ENCODE measurements around the gene HOTAIR. TPM values are rescaled to one million over a fixed set of nuclear protein-coding genes. Genes with fewer than 3 reads are reported as not detected.

Gene HOTAIR
- total RNA-seq, 1 experiment from 2014 or later = not detected

DNA sequence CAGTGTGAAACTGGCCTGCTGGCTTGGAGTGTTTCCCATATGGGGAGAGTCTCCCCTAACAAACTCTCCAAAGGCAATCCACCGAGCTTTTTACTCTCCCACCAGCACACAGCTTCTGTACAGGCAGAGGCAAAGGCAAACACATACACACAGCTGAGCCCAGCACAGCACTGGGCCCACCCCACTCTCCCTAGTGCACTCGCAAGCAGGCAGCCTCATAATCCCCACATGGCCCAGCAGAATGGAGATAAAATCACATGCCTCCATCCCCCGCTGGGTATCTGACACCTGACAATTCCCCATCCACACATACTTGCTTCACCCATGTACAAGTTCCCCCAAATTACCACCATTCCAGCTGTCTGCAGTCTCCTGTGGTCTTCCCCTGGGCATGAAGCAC, 16.6 kb downstream of the HOTAIR start (continued):
- TF ChIP-seq, protein P1, sequence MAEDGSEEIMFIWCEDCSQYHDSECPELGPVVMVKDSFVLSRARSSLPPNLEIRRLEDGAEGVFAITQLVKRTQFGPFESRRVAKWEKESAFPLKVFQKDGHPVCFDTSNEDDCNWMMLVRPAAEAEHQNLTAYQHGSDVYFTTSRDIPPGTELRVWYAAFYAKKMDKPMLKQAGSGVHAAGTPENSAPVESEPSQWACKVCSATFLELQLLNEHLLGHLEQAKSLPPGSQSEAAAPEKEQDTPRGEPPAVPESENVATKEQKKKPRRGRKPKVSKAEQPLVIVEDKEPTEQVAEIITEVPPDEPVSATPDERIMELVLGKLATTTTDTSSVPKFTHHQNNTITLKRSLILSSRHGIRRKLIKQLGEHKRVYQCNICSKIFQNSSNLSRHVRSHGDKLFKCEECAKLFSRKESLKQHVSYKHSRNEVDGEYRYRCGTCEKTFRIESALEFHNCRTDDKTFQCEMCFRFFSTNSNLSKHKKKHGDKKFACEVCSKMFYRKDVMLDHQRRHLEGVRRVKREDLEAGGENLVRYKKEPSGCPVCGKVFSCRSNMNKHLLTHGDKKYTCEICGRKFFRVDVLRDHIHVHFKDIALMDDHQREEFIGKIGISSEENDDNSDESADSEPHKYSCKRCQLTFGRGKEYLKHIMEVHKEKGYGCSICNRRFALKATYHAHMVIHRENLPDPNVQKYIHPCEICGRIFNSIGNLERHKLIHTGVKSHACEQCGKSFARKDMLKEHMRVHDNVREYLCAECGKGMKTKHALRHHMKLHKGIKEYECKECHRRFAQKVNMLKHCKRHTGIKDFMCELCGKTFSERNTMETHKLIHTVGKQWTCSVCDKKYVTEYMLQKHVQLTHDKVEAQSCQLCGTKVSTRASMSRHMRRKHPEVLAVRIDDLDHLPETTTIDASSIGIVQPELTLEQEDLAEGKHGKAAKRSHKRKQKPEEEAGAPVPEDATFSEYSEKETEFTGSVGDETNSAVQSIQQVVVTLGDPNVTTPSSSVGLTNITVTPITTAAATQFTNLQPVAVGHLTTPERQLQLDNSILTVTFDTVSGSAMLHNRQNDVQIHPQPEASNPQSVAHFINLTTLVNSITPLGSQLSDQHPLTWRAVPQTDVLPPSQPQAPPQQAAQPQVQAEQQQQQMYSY (CRISPR knock-in tag; IDR thresholded peaks at IDR 0.05) = no peak
- no peak for TF ChIP-seq CBFB (CRISPR knock-in tag; IDR thresholded peaks at IDR 0.05; ENCODE audit: low read depth)
- TF ChIP-seq, protein P2, sequence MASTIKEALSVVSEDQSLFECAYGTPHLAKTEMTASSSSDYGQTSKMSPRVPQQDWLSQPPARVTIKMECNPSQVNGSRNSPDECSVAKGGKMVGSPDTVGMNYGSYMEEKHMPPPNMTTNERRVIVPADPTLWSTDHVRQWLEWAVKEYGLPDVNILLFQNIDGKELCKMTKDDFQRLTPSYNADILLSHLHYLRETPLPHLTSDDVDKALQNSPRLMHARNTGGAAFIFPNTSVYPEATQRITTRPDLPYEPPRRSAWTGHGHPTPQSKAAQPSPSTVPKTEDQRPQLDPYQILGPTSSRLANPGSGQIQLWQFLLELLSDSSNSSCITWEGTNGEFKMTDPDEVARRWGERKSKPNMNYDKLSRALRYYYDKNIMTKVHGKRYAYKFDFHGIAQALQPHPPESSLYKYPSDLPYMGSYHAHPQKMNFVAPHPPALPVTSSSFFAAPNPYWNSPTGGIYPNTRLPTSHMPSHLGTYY (CRISPR knock-in tag; IDR thresholded peaks at IDR 0.05) = no peak
- TF ChIP-seq, protein P3, sequence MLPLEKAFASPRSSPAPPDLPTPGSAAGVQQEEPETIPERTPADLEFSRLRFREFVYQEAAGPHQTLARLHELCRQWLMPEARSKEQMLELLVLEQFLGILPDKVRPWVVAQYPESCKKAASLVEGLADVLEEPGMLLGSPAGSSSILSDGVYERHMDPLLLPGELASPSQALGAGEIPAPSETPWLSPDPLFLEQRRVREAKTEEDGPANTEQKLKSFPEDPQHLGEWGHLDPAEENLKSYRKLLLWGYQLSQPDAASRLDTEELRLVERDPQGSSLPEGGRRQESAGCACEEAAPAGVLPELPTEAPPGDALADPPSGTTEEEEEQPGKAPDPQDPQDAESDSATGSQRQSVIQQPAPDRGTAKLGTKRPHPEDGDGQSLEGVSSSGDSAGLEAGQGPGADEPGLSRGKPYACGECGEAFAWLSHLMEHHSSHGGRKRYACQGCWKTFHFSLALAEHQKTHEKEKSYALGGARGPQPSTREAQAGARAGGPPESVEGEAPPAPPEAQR (CRISPR knock-in tag; IDR thresholded peaks at IDR 0.05) = no peak
- no peak for TF ChIP-seq ZNF317 (CRISPR knock-in tag; IDR thresholded peaks at IDR 0.05; ENCODE audit: borderline replicate concordance, low read depth)
- TF ChIP-seq FOXP1 (CRISPR knock-in tag; IDR thresholded peaks at IDR 0.05; ENCODE audit: borderline replicate concordance) = no peak
- no peak for TF ChIP-seq MYBL2 (CRISPR knock-in tag; IDR thresholded peaks at IDR 0.05)
- TF ChIP-seq PRRX2 (CRISPR knock-in tag; IDR thresholded peaks at IDR 0.05) = no peak
- TF ChIP-seq GRHL2 (CRISPR knock-in tag; IDR thresholded peaks at IDR 0.05; ENCODE audit: insufficient replicate concordance, severe bottlenecking) = no peak

DNA sequence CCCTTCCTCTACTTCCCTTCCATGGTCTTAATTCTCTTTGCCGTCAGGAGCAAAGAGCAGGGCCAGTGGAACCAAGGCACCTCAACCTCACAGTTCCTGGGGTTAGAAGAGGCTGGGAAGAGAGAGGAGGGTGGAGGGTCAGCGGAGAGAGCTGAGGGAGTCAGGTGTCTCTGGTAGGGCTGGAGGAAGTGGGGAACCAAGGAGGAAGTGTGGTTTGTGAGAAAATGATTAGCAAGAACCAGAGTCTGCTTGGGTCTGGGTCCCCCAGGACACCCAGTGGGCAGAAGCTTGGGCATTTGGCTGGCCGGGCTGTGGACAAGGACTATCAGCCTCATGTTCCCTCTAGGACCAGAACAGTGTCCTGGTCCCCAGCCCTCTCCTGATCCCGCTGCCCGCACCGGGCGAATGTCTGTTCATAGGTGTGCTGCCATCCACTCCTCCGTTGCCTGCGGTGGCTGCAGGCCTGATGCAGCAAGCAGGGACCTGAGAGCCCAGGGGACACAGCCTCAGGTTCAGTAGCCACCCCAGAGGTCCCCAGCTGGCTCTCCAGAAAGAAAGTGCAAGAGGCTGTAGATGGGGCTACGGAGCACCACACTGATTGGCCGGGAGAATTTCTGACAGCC, 17.7 kb downstream of the HOTAIR start:
- POLR2A ChIA-PET = no interaction called here
- TF ChIP-seq JUN (CRISPR knock-in tag; IDR thresholded peaks at IDR 0.05) = no peak
- TF ChIP-seq CREM (CRISPR knock-in tag; IDR thresholded peaks at IDR 0.05) = no peak
- Mint-ChIP-seq H3K27ac (no peak overlapping the region), H3K27me3 (ENCODE audit: low read depth) (peaks cover 100% of the 10 kb centered on the region), H3K4me3 (no peak overlapping the region), H3K4me1 (peaks cover 17% of the 10 kb centered on the region), H3K36me3 (no peaks in the 10 kb centered on the region), H3K9me3 (no peaks in the 10 kb centered on the region)
- ATAC-seq = no peak
- DNase-seq (ENCODE audit: low spot score) = no peak
- CTCF ChIA-PET = interaction anchor here (1.1 kb wide), 1 partner anchor 12 kb away, joined by 3 read pairs; no protein-coding TSS in a partner anchor

DNA sequence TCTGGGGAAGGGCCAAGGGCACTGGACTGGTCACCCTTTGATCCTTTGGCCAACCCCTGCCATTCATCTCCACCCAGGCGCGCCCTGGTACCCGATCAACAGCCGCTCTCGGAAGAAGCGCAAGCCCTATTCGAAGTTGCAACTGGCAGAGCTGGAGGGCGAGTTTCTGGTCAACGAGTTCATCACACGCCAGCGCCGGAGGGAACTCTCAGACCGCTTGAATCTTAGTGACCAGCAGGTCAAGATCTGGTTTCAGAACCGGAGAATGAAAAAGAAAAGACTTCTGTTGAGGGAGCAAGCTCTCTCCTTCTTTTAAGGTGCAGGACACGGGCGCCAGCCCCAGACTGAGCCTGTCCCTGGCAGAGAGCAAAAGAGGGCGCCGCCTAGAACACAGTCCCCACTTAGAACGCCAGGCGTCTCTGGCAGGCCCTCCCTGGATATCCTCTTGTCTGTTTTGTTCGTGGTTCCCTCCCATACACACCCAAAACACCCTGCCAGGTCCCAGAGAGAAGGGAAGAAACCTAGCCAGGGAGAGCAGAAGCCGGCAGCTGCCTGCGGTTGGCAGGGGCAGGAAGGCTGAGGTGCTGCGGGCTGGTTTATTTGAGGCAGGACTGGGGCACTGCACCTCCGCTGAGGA, 18.4 kb downstream of the HOTAIR start:
- H3K9me3 Mint-ChIP-seq = no peaks in the 10 kb centered on the region
- no peaks in the 10 kb centered on the region for H3K36me3 Mint-ChIP-seq
- peaks cover 21% of the 10 kb centered on the region for H3K4me1 Mint-ChIP-seq
- ChIA-PET POLR2A (no interaction called here), CTCF (interaction anchor here (0.9 to 1.1 kb wide), 2 partner anchors 10 to 13 kb away, joined by 3 read pairs; no protein-coding TSS in a partner anchor)
- no peak overlapping the region for H3K27ac Mint-ChIP-seq
- peaks cover 100% of the 10 kb centered on the region for H3K27me3 Mint-ChIP-seq (ENCODE audit: low read depth)
- 0 out of 2 replicates have a peak, but pooled peaks have one; percentile 5 for ATAC-seq
- H3K4me3 Mint-ChIP-seq = peak overlapping the region; percentile 33; the same call in 1 of the 2 replicates
- no peak for DNase-seq (ENCODE audit: low spot score)
- no peak for TF ChIP-seq CBFB (CRISPR knock-in tag; IDR thresholded peaks at IDR 0.05; ENCODE audit: low read depth)
- no peak for TF ChIP-seq CREM (CRISPR knock-in tag; IDR thresholded peaks at IDR 0.05)
- TF ChIP-seq, protein P4, sequence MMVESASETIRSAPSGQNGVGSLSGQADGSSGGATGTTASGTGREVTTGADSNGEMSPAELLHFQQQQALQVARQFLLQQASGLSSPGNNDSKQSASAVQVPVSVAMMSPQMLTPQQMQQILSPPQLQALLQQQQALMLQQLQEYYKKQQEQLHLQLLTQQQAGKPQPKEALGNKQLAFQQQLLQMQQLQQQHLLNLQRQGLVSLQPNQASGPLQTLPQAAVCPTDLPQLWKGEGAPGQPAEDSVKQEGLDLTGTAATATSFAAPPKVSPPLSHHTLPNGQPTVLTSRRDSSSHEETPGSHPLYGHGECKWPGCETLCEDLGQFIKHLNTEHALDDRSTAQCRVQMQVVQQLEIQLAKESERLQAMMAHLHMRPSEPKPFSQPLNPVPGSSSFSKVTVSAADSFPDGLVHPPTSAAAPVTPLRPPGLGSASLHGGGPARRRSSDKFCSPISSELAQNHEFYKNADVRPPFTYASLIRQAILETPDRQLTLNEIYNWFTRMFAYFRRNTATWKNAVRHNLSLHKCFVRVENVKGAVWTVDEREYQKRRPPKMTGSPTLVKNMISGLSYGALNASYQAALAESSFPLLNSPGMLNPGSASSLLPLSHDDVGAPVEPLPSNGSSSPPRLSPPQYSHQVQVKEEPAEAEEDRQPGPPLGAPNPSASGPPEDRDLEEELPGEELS (CRISPR knock-in tag; IDR thresholded peaks at IDR 0.05) = no peak
- TF ChIP-seq, protein P5, sequence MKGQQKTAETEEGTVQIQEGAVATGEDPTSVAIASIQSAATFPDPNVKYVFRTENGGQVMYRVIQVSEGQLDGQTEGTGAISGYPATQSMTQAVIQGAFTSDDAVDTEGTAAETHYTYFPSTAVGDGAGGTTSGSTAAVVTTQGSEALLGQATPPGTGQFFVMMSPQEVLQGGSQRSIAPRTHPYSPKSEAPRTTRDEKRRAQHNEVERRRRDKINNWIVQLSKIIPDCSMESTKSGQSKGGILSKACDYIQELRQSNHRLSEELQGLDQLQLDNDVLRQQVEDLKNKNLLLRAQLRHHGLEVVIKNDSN (CRISPR knock-in tag; IDR thresholded peaks at IDR 0.05) = no peak
- no peak for TF ChIP-seq NFYB (CRISPR knock-in tag; conservative IDR thresholded peaks at IDR 0.05; ENCODE audit: low read depth)
- TF ChIP-seq ESRRA (CRISPR knock-in tag; IDR thresholded peaks at IDR 0.05; ENCODE audit: borderline replicate concordance) = no peak
- no peak for TF ChIP-seq RORB (CRISPR knock-in tag; IDR thresholded peaks at IDR 0.05)
- TF ChIP-seq, protein P6, sequence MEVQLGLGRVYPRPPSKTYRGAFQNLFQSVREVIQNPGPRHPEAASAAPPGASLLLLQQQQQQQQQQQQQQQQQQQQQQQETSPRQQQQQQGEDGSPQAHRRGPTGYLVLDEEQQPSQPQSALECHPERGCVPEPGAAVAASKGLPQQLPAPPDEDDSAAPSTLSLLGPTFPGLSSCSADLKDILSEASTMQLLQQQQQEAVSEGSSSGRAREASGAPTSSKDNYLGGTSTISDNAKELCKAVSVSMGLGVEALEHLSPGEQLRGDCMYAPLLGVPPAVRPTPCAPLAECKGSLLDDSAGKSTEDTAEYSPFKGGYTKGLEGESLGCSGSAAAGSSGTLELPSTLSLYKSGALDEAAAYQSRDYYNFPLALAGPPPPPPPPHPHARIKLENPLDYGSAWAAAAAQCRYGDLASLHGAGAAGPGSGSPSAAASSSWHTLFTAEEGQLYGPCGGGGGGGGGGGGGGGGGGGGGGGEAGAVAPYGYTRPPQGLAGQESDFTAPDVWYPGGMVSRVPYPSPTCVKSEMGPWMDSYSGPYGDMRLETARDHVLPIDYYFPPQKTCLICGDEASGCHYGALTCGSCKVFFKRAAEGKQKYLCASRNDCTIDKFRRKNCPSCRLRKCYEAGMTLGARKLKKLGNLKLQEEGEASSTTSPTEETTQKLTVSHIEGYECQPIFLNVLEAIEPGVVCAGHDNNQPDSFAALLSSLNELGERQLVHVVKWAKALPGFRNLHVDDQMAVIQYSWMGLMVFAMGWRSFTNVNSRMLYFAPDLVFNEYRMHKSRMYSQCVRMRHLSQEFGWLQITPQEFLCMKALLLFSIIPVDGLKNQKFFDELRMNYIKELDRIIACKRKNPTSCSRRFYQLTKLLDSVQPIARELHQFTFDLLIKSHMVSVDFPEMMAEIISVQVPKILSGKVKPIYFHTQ (CRISPR knock-in tag; IDR thresholded peaks at IDR 0.05) = no peak
- TF ChIP-seq, protein P7, sequence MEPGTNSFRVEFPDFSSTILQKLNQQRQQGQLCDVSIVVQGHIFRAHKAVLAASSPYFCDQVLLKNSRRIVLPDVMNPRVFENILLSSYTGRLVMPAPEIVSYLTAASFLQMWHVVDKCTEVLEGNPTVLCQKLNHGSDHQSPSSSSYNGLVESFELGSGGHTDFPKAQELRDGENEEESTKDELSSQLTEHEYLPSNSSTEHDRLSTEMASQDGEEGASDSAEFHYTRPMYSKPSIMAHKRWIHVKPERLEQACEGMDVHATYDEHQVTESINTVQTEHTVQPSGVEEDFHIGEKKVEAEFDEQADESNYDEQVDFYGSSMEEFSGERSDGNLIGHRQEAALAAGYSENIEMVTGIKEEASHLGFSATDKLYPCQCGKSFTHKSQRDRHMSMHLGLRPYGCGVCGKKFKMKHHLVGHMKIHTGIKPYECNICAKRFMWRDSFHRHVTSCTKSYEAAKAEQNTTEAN (CRISPR knock-in tag; IDR thresholded peaks at IDR 0.05) = no peak

Measured in WTC11 (cell line).